ENCODE measurements around the gene NANOS3. TPM values are rescaled to one million over a fixed set of nuclear protein-coding genes. Genes with fewer than 3 reads are reported as not detected.

Gene NANOS3
- total and polyA plus RNA-seq, 9 of the 15 experiments (the other 6 are each of a cell fraction or from before 2014, with no cell fraction given) = not detected

GRCh38 chr19:13849991-13850909 lies 26.7 kb upstream of the NANOS3 start (continued):
- no peak for TF ChIP-seq ZNF445 (CRISPR knock-in tag; IDR thresholded peaks at IDR 0.05; ENCODE audit: low read depth)
- peak; percentile 84 for TF ChIP-seq POLR2G (IDR thresholded peaks at IDR 0.05; ENCODE audit: low read depth, low read length)
- no peak for TF ChIP-seq TSHZ1 (CRISPR knock-in tag; IDR thresholded peaks at IDR 0.05)
- TF ChIP-seq, protein P1, sequence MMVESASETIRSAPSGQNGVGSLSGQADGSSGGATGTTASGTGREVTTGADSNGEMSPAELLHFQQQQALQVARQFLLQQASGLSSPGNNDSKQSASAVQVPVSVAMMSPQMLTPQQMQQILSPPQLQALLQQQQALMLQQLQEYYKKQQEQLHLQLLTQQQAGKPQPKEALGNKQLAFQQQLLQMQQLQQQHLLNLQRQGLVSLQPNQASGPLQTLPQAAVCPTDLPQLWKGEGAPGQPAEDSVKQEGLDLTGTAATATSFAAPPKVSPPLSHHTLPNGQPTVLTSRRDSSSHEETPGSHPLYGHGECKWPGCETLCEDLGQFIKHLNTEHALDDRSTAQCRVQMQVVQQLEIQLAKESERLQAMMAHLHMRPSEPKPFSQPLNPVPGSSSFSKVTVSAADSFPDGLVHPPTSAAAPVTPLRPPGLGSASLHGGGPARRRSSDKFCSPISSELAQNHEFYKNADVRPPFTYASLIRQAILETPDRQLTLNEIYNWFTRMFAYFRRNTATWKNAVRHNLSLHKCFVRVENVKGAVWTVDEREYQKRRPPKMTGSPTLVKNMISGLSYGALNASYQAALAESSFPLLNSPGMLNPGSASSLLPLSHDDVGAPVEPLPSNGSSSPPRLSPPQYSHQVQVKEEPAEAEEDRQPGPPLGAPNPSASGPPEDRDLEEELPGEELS (CRISPR knock-in tag; IDR thresholded peaks at IDR 0.05; ENCODE audit: borderline replicate concordance) = no peak
- no peak for TF ChIP-seq ZFP1 (CRISPR knock-in tag; IDR thresholded peaks at IDR 0.05)
- TF ChIP-seq ZNF3 (CRISPR knock-in tag; IDR thresholded peaks at IDR 0.05) = no peak
- no peak for TF ChIP-seq COPS2 (conservative IDR thresholded peaks at IDR 0.05)
- TF ChIP-seq PKNOX1 (IDR thresholded peaks at IDR 0.05) = peak; percentile 16; the same call in 1 of the 2 replicates
- TF ChIP-seq CC2D1A (IDR thresholded peaks at IDR 0.05) = no peak
- TF ChIP-seq EP400 (IDR thresholded peaks at IDR 0.05) = no peak
- TF ChIP-seq CCNT2 (IDR thresholded peaks at IDR 0.05; ENCODE audit: borderline replicate concordance, extremely low read depth, insufficient read length, low read depth, low read length) = peak; percentile 99
- TF ChIP-seq HOXB6 (CRISPR knock-in tag; IDR thresholded peaks at IDR 0.05; ENCODE audit: borderline replicate concordance) = no peak
- no peak for TF ChIP-seq TCFL5 (CRISPR knock-in tag; conservative IDR thresholded peaks at IDR 0.05)
- TF ChIP-seq DPF2 (IDR thresholded peaks at IDR 0.05) = no peak
- TF ChIP-seq ZNF830 (CRISPR knock-in tag; IDR thresholded peaks at IDR 0.05) = no peak
- TF ChIP-seq CREM (IDR thresholded peaks at IDR 0.05; ENCODE audit: low read depth) = 0 out of 2 replicates have a peak, but pooled peaks have one; percentile 5
- TF ChIP-seq PRMT5 (CRISPR knock-in tag; IDR thresholded peaks at IDR 0.05) = no peak
- peak; percentile 63 for TF ChIP-seq MYC (IDR thresholded peaks at IDR 0.05; ENCODE audit: low read depth, low read length)
- no peak for TF ChIP-seq MYC (CRISPR knock-in tag; IDR thresholded peaks at IDR 0.05; ENCODE audit: borderline replicate concordance, low read depth)
- no peak for TF ChIP-seq PRPF4 (IDR thresholded peaks at IDR 0.05; ENCODE audit: insufficient read depth, low read depth, low read length, poor library complexity, severe bottlenecking)
- TF ChIP-seq CHCHD3 (CRISPR knock-in tag; IDR thresholded peaks at IDR 0.05) = no peak
- no peak for TF ChIP-seq XRCC4 (IDR thresholded peaks at IDR 0.05; ENCODE audit: extremely low read depth, insufficient read depth, insufficient read length)
- TF ChIP-seq ZNF695 (CRISPR knock-in tag; IDR thresholded peaks at IDR 0.05) = no peak
